H1 (cell line): ENCODE measurements around the gene ECEL1. TPM values are rescaled to one million over a fixed set of nuclear protein-coding genes. Genes with fewer than 3 reads are reported as not detected.

Experiments
- CTCF ChIA-PET: fragments of 300-600 bp; sonication (Branson Sonifier 250); formaldehyde crosslinking; loops from one replicate; lab custom pipeline; 2021; ENCODE audit not compliant: partially characterized antibody; lab: Charles Lee
- POLR2A ChIA-PET: fragments of 300-600 bp; sonication (Branson Sonifier 250); formaldehyde crosslinking; loops from one replicate; lab custom pipeline; 2021; ENCODE audit warnings: inconsistent platforms; ENCODE audit not compliant: partially characterized antibody; lab: Charles Lee
- DNase-seq, 2 experiments: peaks; one replicate each; pipeline versions ENCODE4 v3.0.0 to v3.0.0-alpha.2; 2010 to 2022; ENCODE audit warnings: low spot score in 2 of 2, low read depth in 1 of 2, mixed read lengths in 1 of 2
- FAIRE-seq: peaks from 2 replicates; lab custom pipeline; 2011; peaks lifted over from hg19 to GRCh38; lab: Jason Lieb, UNC
- H2AFZ ChIP-seq: 2 replicates; pipeline ENCODE4 v1.8.1; 2012; ENCODE audit warnings: low read length, inconsistent platforms
- H2AK5ac ChIP-seq: 2 replicates; pipeline ENCODE4 v1.6.1; 2013; ENCODE audit warnings: low read depth, low read length
- H2BK120ac ChIP-seq: replicated peaks from 2 replicates; pipeline ENCODE3; 2013; ENCODE audit warnings: low read depth, low read length, inconsistent platforms
- H2BK12ac ChIP-seq: 2 replicates; pipeline ENCODE4 v1.6.1; 2013; ENCODE audit warnings: low read depth, low read length
- H2BK15ac ChIP-seq: 2 replicates; pipeline ENCODE4 v1.6.1; 2013; ENCODE audit warnings: low read length
- H2BK20ac ChIP-seq: 2 replicates; pipeline ENCODE4 v1.6.1; 2013; ENCODE audit warnings: low read length
- H2BK5ac ChIP-seq: 2 replicates; pipeline ENCODE4 v1.6.1; 2013; ENCODE audit warnings: low read depth, low read length
- H3K14ac ChIP-seq: 2 replicates; pipeline ENCODE4 v1.6.1; 2013; ENCODE audit warnings: inconsistent platforms; ENCODE audit not compliant: insufficient read length
- H3K18ac ChIP-seq: 2 replicates; pipeline ENCODE4 v1.6.1; 2013; ENCODE audit warnings: low read length; ENCODE audit errors: extremely low read depth
- H3K23ac ChIP-seq: 2 replicates; pipeline ENCODE4 v1.6.1; 2013; ENCODE audit warnings: inconsistent platforms; ENCODE audit not compliant: insufficient read length
- H3K23me2 ChIP-seq: 2 replicates; pipeline ENCODE4 v1.6.1; 2013; ENCODE audit warnings: low read depth, low read length
- H3K27ac ChIP-seq: 2 replicates; pipeline ENCODE4 v1.6.1; 2011; ENCODE audit warnings: low read depth, low read length, inconsistent platforms
- H3K27me3 ChIP-seq, 4 experiments: replicated peaks in 1 of 4; 1 replicate in 1 of 4; 2 replicates in 3 of 4; pipeline versions ENCODE4 v1.6.1 to v1.8.1; 2011 to 2013; ENCODE audit warnings: low read length in 3 of 4, mild to moderate bottlenecking in 3 of 4, inconsistent platforms in 2 of 4, mixed read lengths in 2 of 4, moderate library complexity in 1 of 4; ENCODE audit not compliant: control insufficient read depth in 3 of 4, insufficient read depth in 3 of 4; ENCODE audit errors: extremely low read depth in 1 of 4
- H3K36me3 ChIP-seq, 4 experiments: 2 replicates each; pipeline versions ENCODE4 v1.6.1 to v1.8.1; 2011 to 2013; ENCODE audit warnings: mild to moderate bottlenecking in 4 of 4, low read length in 3 of 4, moderate library complexity in 2 of 4, control low read depth in 1 of 4, inconsistent platforms in 1 of 4; ENCODE audit not compliant: insufficient read depth in 4 of 4, control insufficient read depth in 2 of 4
- H3K4ac ChIP-seq: replicated peaks from 2 replicates; pipeline ENCODE3; 2013; ENCODE audit warnings: low read length, low read depth, mixed read lengths, inconsistent platforms; ENCODE audit not compliant: insufficient read length
- H3K4me1 ChIP-seq, 4 experiments: replicated peaks in 1 of 4; 1 replicate in 1 of 4; 2 replicates in 3 of 4; pipeline versions ENCODE4 v1.6.1 to v1.8.1; 2011 to 2013; ENCODE audit warnings: low read length in 3 of 4, inconsistent platforms in 2 of 4, mixed read lengths in 1 of 4; ENCODE audit not compliant: insufficient read depth in 4 of 4, control insufficient read depth in 3 of 4
- H3K4me2 ChIP-seq, 2 experiments: 2 replicates each; pipeline versions ENCODE4 v1.6.1 to v1.8.1; 2011 to 2013; ENCODE audit warnings: low read depth in 2 of 2, low read length in 2 of 2, control low read depth in 1 of 2, inconsistent platforms in 1 of 2, mild to moderate bottlenecking in 1 of 2; ENCODE audit not compliant: insufficient read depth in 1 of 2
- H3K4me3 ChIP-seq, 4 experiments: fragments of 200-600, 300-600 bp in 1 of 4; sonication (generic), shearing (Covaris generic), sonication (Bioruptor Twin) in 1 of 4; 2 replicates each; pipeline versions ENCODE4 v1.5.1 to v1.8.1; 2011 to 2016; ENCODE audit warnings: low read length in 4 of 4, low read depth in 3 of 4, control low read depth in 2 of 4, inconsistent platforms in 2 of 4, mild to moderate bottlenecking in 2 of 4, mixed read lengths in 1 of 4, moderate library complexity in 1 of 4; ENCODE audit not compliant: insufficient read depth in 2 of 4; ENCODE audit errors: extremely low read depth in 1 of 4
- H3K56ac ChIP-seq: replicated peaks from 2 replicates; pipeline ENCODE3; 2013; ENCODE audit warnings: low read depth, mild to moderate bottlenecking, mixed read lengths, low read length, inconsistent platforms; ENCODE audit not compliant: insufficient read length
- H3K79me1 ChIP-seq: 2 replicates; pipeline ENCODE4 v1.6.1; 2013; ENCODE audit warnings: low read depth, low read length, control low read depth
- H3K79me2 ChIP-seq, 2 experiments: 2 replicates each; pipeline versions ENCODE4 v1.6.1 to v1.8.1; 2012 to 2013; ENCODE audit warnings: low read length in 2 of 2, mild to moderate bottlenecking in 2 of 2, inconsistent platforms in 1 of 2; ENCODE audit not compliant: insufficient read depth in 2 of 2, control insufficient read depth in 1 of 2
- H3K9ac ChIP-seq, 4 experiments: replicated peaks in 1 of 4; 1 replicate in 1 of 4; 2 replicates in 3 of 4; pipeline versions ENCODE4 v1.6.1 to v1.8.1; 2011 to 2013; ENCODE audit warnings: low read depth in 3 of 4, low read length in 3 of 4, control low read depth in 2 of 4, mild to moderate bottlenecking in 2 of 4, moderate library complexity in 2 of 4, inconsistent platforms in 1 of 4; ENCODE audit errors: extremely low read depth in 1 of 4
- H3K9me3 ChIP-seq, 2 experiments: 2 replicates each; pipeline versions ENCODE4 v1.6.1 to v1.8.1; 2012 to 2013; ENCODE audit warnings: mild to moderate bottlenecking in 2 of 2, moderate library complexity in 2 of 2, control low read depth in 1 of 2, inconsistent platforms in 1 of 2, low read depth in 1 of 2, low read length in 1 of 2, mixed read lengths in 1 of 2; ENCODE audit not compliant: insufficient read depth in 2 of 2
- H4K20me1 ChIP-seq, 2 experiments: replicated peaks in 1 of 2; 2 replicates each; pipeline versions ENCODE3 to v1.8.1; 2011 to 2013; ENCODE audit warnings: inconsistent platforms in 2 of 2, low read length in 2 of 2, mild to moderate bottlenecking in 1 of 2; ENCODE audit not compliant: insufficient read depth in 2 of 2, control insufficient read depth in 1 of 2
- H4K5ac ChIP-seq: 2 replicates; pipeline ENCODE4 v1.6.1; 2013; ENCODE audit warnings: low read length, low read depth, mixed read lengths, inconsistent platforms; ENCODE audit not compliant: insufficient read length
- H4K8ac ChIP-seq: 2 replicates; pipeline ENCODE4 v1.8.0; 2013; ENCODE audit warnings: mild to moderate bottlenecking, moderate library complexity, low read length, inconsistent platforms; ENCODE audit not compliant: insufficient read depth; ENCODE audit errors: extremely low read depth
- H4K91ac ChIP-seq: replicated peaks from 2 replicates; pipeline ENCODE3; 2013; ENCODE audit warnings: low read length, mixed read lengths, inconsistent platforms; ENCODE audit not compliant: insufficient read length
- PHF8 ChIP-seq: fragments of 200-600 bp; sonication (generic); conservative IDR thresholded peaks from 2 replicates; pipeline ENCODE4 v1.7.1; 2012; ENCODE audit warnings: low read depth, mild to moderate bottlenecking, inconsistent platforms, low read length, moderate library complexity
- RAD21 ChIP-seq, 2 experiments: IDR thresholded peaks in 1 of 2; conservative IDR thresholded peaks in 1 of 2; 2 replicates each; pipeline ENCODE4 v1.6.1; 2011; ENCODE audit warnings: low read depth in 2 of 2, low read length in 2 of 2, improper control_type of control experiment in 1 of 2, inconsistent platforms in 1 of 2, mild to moderate bottlenecking in 1 of 2, moderate library complexity in 1 of 2
- TAF7 ChIP-seq: optimal IDR thresholded peaks from 2 replicates; pipeline ENCODE3; 2011; ENCODE audit warnings: low read depth, mild to moderate bottlenecking, inconsistent platforms, low read length, moderate library complexity, borderline replicate concordance
- WGBS, 2 experiments: shearing (Covaris generic) in 1 of 2; methylation state at CpG; one replicate each; pipeline versions ENCODE4 v1.1.6 to v1.1.7; 2013 to 2015; ENCODE audit warnings: low lambda C conversion rate in 2 of 2, mixed read lengths in 2 of 2, inconsistent platforms in 1 of 2, low coverage in 1 of 2, missing lambda C conversion rate in 1 of 2; ENCODE audit not compliant: insufficient replicate concordance in 2 of 2, insufficient coverage in 1 of 2, insufficient read length in 1 of 2; ENCODE audit errors: extremely low coverage in 1 of 2, missing lambda C conversion rate in 1 of 2; 5-methylcytosine and 5-hydroxymethylcytosine counted together
- polyA plus RNA-seq, 7 experiments: library from polyadenylated mRNA; depleted of rRNA in 3 of 7; stranded (reverse) in 5 of 7; unstranded in 2 of 7; fragments of >200 nt in 5 of 7; fragments of 200-250 nt in 2 of 7; gene quantifications; 1 replicate in 5 of 7; 2 replicates in 1 of 7; 4 replicates in 1 of 7; pipeline versions ENCODE4 v1.2.1 to v1.2.3, GENCODE V29; 2011 to 2013; ENCODE audit warnings: missing spikeins in 2 of 7, mixed read lengths in 2 of 7
- total RNA-seq: library from RNA; stranded (reverse); fragmentation: NEBNext Ultra II Directional; extraction: Animal tissue kit (Norgen Biotek cat#: 25700); gene quantifications from 2 replicates; pipeline ENCODE4 v1.2.1, GENCODE V29; 2021
- TF ChIP-seq, protein P1 (sequence below), 3 experiments: IDR thresholded peaks; 1 replicate in 2 of 3; 2 replicates in 1 of 3; pipeline versions ENCODE4 v1.5.1 to v1.6.1; 2011; ENCODE audit warnings: low read length in 3 of 3, mild to moderate bottlenecking in 3 of 3, inconsistent platforms in 2 of 3, low read depth in 1 of 3, moderate library complexity in 1 of 3; ENCODE audit not compliant: insufficient read depth in 1 of 3; ENCODE audit errors: control extremely low read depth in 1 of 3

Gene ECEL1
- total and polyA plus RNA-seq, 2 of the 8 experiments (the other 6 are each of a cell fraction or from before 2014, with no cell fraction given): 7.7 to 20.2 TPM

DNA sequence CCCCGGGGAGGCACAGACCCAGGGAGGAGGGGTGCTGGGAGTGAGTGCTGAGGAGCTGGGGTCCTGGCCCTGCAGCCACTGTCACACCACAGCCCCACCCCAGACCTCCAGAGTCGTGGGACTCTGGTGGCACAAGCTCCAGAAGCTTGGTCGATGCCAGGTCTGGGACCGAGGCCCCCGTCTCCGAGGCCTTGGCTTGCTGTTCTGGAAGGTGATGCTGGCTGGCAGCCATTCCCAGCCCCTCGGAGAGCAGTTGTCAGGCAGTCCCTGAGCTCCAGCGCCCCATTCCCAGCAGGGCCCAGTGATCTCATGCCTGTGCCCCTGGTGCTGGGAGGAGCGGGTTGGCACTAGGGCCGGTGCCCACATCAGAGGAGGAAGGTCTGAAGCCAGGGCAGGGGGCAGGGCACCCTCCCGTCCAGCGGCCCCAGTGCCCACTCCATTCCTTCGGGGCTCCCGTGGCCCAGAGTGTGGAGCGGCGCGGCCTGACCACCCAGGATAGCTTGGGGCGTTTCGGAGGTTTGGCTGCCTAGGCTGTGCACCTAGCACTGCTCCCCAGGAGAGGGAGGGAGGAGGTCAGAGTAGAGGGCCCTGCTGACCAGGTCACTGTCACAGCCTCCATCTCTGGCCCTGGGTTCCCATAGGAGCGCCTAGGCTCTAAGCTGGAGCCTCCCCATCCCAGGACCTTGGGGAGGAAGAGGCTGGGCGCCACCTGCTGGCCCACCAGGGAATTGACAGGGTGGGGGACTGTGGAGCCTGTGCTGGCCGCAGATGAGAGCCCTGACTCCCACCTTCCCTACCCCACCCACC lies 48.5 kb downstream of the ECEL1 start:
- no peak overlapping the region for H2AFZ ChIP-seq
- H3K23me2 ChIP-seq: no peaks in the 10 kb centered on the region
- H4K20me1 ChIP-seq: no peaks in the 10 kb centered on the region
- H3K4me1 ChIP-seq: peaks cover 0 to 6% (median 4%) of the 10 kb centered on the region in 4 experiments; a peak in 6 of 7 replicates
- no peak overlapping the region for H3K27ac ChIP-seq
- H3K4me2 ChIP-seq: no peak overlapping the region
- no peaks in the 10 kb centered on the region for H3K36me3 ChIP-seq
- POLR2A ChIA-PET: interaction anchor here (0.7 to 1.7 kb wide), 9 partner anchors 18 to 71 kb away, joined by 3 to 9 read pairs (median 3); no protein-coding TSS in a partner anchor
- FAIRE-seq (peak; percentile 36), DNase-seq (peak in 1 of 2 experiments; percentile 71)
- TF ChIP-seq PHF8: no peak
- peak; percentile 36 to 45 for TF ChIP-seq RAD21 (IDR thresholded peaks at IDR 0.05 in 1 of 2, conservative IDR thresholded peaks at IDR 0.05 in 1 of 2; ENCODE audit: low read depth in 2 of 2, low read length in 2 of 2)
- TF ChIP-seq, protein P1, sequence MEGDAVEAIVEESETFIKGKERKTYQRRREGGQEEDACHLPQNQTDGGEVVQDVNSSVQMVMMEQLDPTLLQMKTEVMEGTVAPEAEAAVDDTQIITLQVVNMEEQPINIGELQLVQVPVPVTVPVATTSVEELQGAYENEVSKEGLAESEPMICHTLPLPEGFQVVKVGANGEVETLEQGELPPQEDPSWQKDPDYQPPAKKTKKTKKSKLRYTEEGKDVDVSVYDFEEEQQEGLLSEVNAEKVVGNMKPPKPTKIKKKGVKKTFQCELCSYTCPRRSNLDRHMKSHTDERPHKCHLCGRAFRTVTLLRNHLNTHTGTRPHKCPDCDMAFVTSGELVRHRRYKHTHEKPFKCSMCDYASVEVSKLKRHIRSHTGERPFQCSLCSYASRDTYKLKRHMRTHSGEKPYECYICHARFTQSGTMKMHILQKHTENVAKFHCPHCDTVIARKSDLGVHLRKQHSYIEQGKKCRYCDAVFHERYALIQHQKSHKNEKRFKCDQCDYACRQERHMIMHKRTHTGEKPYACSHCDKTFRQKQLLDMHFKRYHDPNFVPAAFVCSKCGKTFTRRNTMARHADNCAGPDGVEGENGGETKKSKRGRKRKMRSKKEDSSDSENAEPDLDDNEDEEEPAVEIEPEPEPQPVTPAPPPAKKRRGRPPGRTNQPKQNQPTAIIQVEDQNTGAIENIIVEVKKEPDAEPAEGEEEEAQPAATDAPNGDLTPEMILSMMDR (IDR thresholded peaks at IDR 0.05; ENCODE audit: control extremely low read depth in 1 of 3, insufficient read depth in 1 of 3, low read depth in 1 of 3, low read length in 3 of 3): peak in 2 of 3 experiments; percentile 22 to 28; a peak in 2 of 4 replicates
- no peak for TF ChIP-seq TAF7
- no peak overlapping the region; the same call in 1 of the 2 replicates for H3K18ac ChIP-seq
- 82% methylated on average over 20 of the region's 22 CpGs; no CpG with 5 or more reads in 1 of the 2 experiments for WGBS, 2 experiments
- no peak overlapping the region for H3K23ac ChIP-seq
- H3K9ac ChIP-seq: no peak overlapping the region
- H3K9me3 ChIP-seq: no peaks in the 10 kb centered on the region
- H3K27me3 ChIP-seq: peaks cover 0 to 2% (median 0%) of the 10 kb centered on the region in 4 experiments; a peak in 3 of 7 replicates
- no peak overlapping the region for H2BK20ac ChIP-seq
- no peak overlapping the region for H4K5ac ChIP-seq
- no peak overlapping the region for H3K56ac ChIP-seq
- H2BK5ac ChIP-seq: no peak overlapping the region
- H4K8ac ChIP-seq: no peak overlapping the region; the same call in 1 of the 2 replicates
- no peak overlapping the region for H3K14ac ChIP-seq
- no peak overlapping the region for H2BK120ac ChIP-seq
- no peak overlapping the region for H3K4ac ChIP-seq
- CTCF ChIA-PET: interaction anchor here (0.6 to 4.9 kb wide), 60 partner anchors 9 to 587 kb away, joined by 3 to 68 read pairs (median 5); partner anchors contain the start of genes ALPP, CHRND, EFHD1 and NPPC
- no peaks in the 10 kb centered on the region for H3K79me1 ChIP-seq
- H3K79me2 ChIP-seq: no peaks in the 10 kb centered on the region
- H2BK12ac ChIP-seq: peak overlapping the region; percentile 75; the same call in 1 of the 2 replicates
- H2AK5ac ChIP-seq: no peak overlapping the region
- no peak overlapping the region for H3K4me3 ChIP-seq
- H2BK15ac ChIP-seq: no peak overlapping the region
- H4K91ac ChIP-seq: peak overlapping the region; percentile 27
